GM23338 (cell line): ENCODE results near the gene CEP131. TPM values are rescaled to one million over a fixed set of nuclear protein-coding genes. Genes with fewer than 3 reads are reported as not detected.
"Not testable (repeated sequence)": the region's sequence is repeated elsewhere in the genome, so short reads cannot be mapped to it uniquely, and the experiment has no call there.

Experiments used
- ATAC-seq: fragments of 200-7000 bp; cut with Tn5 transposase; 3 replicates; pipeline ENCODE4 v1.9.1; 2020
- DNase-seq: peaks from one replicate; pipeline ENCODE4 v3.0.0-alpha.2; 2015; ENCODE audit warnings: low spot score
- H2AFZ ChIP-seq: fragments of 200-600 bp; sonication (generic); 2 replicates; pipeline ENCODE4 v1.8.0; 2016; ENCODE audit warnings: antibody characterized with exemption, mild to moderate bottlenecking, moderate library complexity
- H3F3A ChIP-seq: fragments of 200-600 bp; sonication (generic); replicated peaks from 2 replicates; pipeline ENCODE4 v1.8.0; 2017; ENCODE audit warnings: antibody characterized with exemption, mixed run types, low read depth
- H3K27ac ChIP-seq: fragments of 200-600 bp; sonication (generic); 2 replicates; pipeline ENCODE4 v1.6.1; 2016; ENCODE audit warnings: low read depth
- H3K27me3 ChIP-seq: fragments of 200-600 bp; sonication (generic); 2 replicates; pipeline ENCODE4 v1.8.0; 2016; ENCODE audit warnings: mild to moderate bottlenecking, mixed run types, moderate library complexity; ENCODE audit not compliant: insufficient read depth
- H3K36me3 ChIP-seq: fragments of 200-600 bp; sonication (generic); 2 replicates; pipeline ENCODE4 v1.8.0; 2016; ENCODE audit warnings: mild to moderate bottlenecking; ENCODE audit not compliant: insufficient read depth
- H3K4me1 ChIP-seq: fragments of 200-600 bp; sonication (generic); 2 replicates; pipeline ENCODE4 v1.8.0; 2016; ENCODE audit warnings: mild to moderate bottlenecking, moderate library complexity; ENCODE audit not compliant: insufficient read depth
- H3K4me2 ChIP-seq: fragments of 200-600 bp; sonication (generic); 2 replicates; pipeline ENCODE4 v1.7.1; 2017; ENCODE audit warnings: mixed run types
- H3K4me3 ChIP-seq: fragments of 200-600 bp; sonication (generic); 2 replicates; pipeline ENCODE4 v1.6.1; 2016; ENCODE audit warnings: mixed run types
- H3K79me2 ChIP-seq: fragments of 200-600 bp; sonication (generic); replicated peaks from 2 replicates; pipeline ENCODE4 v1.8.0; 2017; ENCODE audit warnings: mild to moderate bottlenecking; ENCODE audit not compliant: insufficient read depth
- H3K9me2 ChIP-seq: fragments of 200-600 bp; sonication (generic); 2 replicates; pipeline ENCODE4 v1.8.0; 2017; ENCODE audit not compliant: insufficient read depth
- H4K20me1 ChIP-seq: fragments of 200-600 bp; sonication (generic); replicated peaks from 2 replicates; pipeline ENCODE4 v1.8.0; 2017; ENCODE audit warnings: mild to moderate bottlenecking; ENCODE audit not compliant: insufficient read depth
- H3K27ac Mint-ChIP-seq: 2 replicates; pipeline ENCODE4 v1.8.0; 2020; ENCODE audit warnings: inconsistent platforms, mild to moderate bottlenecking, moderate library complexity, mixed read lengths
- H3K27me3 Mint-ChIP-seq: 3 replicates; pipeline ENCODE4 v1.8.0; 2022; ENCODE audit warnings: low read depth, mild to moderate bottlenecking, moderate library complexity, mixed read lengths, inconsistent platforms; ENCODE audit not compliant: insufficient read depth, poor library complexity
- H3K36me3 Mint-ChIP-seq: 3 replicates; pipeline ENCODE4 v1.8.0; 2021; ENCODE audit warnings: low read depth, mild to moderate bottlenecking, inconsistent platforms, moderate library complexity, mixed read lengths
- H3K4me1 Mint-ChIP-seq: 3 replicates; pipeline ENCODE4 v1.8.0; 2020; ENCODE audit warnings: mild to moderate bottlenecking, inconsistent platforms, mixed read lengths
- H3K4me3 Mint-ChIP-seq: 3 replicates; pipeline ENCODE4 v1.8.0; 2021; ENCODE audit warnings: moderate library complexity, mild to moderate bottlenecking, inconsistent platforms, mixed read lengths
- H3K9me3 Mint-ChIP-seq: 3 replicates; pipeline ENCODE4 v1.8.0; 2020; ENCODE audit warnings: moderate library complexity, mild to moderate bottlenecking, inconsistent platforms, mixed read lengths
- CTCF ChIP-seq, 2 experiments: fragments of 200-600 bp in 1 of 2; sonication (generic) in 1 of 2; conservative IDR thresholded peaks; 2 replicates each; pipeline versions ENCODE4 v1.5.1 to v1.6.1; 2016 to 2017; ENCODE audit warnings: antibody characterized with exemption in 2 of 2, low read depth in 2 of 2, mild to moderate bottlenecking in 2 of 2, moderate library complexity in 1 of 2
- EZH2 ChIP-seq: fragments of 200-600 bp; sonication (generic); IDR thresholded peaks from one replicate; pipeline ENCODE4 v1.8.0; 2017; ENCODE audit warnings: antibody characterized with exemption, mild to moderate bottlenecking, low read depth; ENCODE audit not compliant: unreplicated experiment
- JUNB ChIP-seq: IDR thresholded peaks from one replicate; pipeline ENCODE4 v1.6.1; 2016; ENCODE audit warnings: antibody characterized with exemption; ENCODE audit not compliant: unreplicated experiment
- NANOG ChIP-seq: IDR thresholded peaks from 2 replicates; pipeline ENCODE4 v1.6.1; 2016; ENCODE audit warnings: antibody characterized with exemption, borderline replicate concordance
- POLR2AphosphoS5 ChIP-seq: IDR thresholded peaks from 2 replicates; pipeline ENCODE4 v1.6.1; 2016; ENCODE audit warnings: antibody characterized with exemption, low read depth
- REST ChIP-seq: IDR thresholded peaks from one replicate; pipeline ENCODE4 v1.6.1; 2018; ENCODE audit warnings: antibody characterized with exemption; ENCODE audit not compliant: unreplicated experiment
- STAT1 ChIP-seq: IDR thresholded peaks from one replicate; pipeline ENCODE4 v1.6.1; 2016; ENCODE audit warnings: antibody characterized with exemption; ENCODE audit not compliant: unreplicated experiment
- ZNF114 ChIP-seq: fragments of 250-450 bp; sonication (Bioruptor Pico); IDR thresholded peaks from 2 replicates; pipeline ENCODE4 v1.5.0; 2020; ENCODE audit warnings: mild to moderate bottlenecking, moderate library complexity
- ZNF331 ChIP-seq: fragments of 250-450 bp; sonication (Bioruptor Pico); IDR thresholded peaks from 2 replicates; pipeline ENCODE4 v1.5.0; 2020; ENCODE audit warnings: low read depth, mild to moderate bottlenecking, moderate library complexity
- polyA plus RNA-seq: library from polyadenylated mRNA; unstranded; fragments of >200 nt; fragmentation: Nextera tagmentation; extraction: Ambion mirVana; gene quantifications from 2 replicates; pipeline ENCODE4 v1.2.1, GENCODE V29; 2016
- total RNA-seq: library from RNA; depleted of rRNA; stranded (reverse); fragments of >200 nt; shearing (Covaris generic); gene quantifications from 2 replicates; pipeline ENCODE4 v1.2.3, GENCODE V29; 2014

CEP131 gene
- total and polyA plus RNA-seq, 2 experiments from 2014 or later, result 26.8 to 35.5 TPM

- no peak for TF ChIP-seq REST
- no peak for TF ChIP-seq POLR2AphosphoS5
Observed at GRCh38 chr17:81228420-81228819, 5.7 kb upstream of the CEP131 start (continued).

GRCh38 chr17:81227630-81228029, 4.9 kb upstream of the CEP131 start:
- H3F3A ChIP-seq, H3K27me3 ChIP-seq, H3K27ac Mint-ChIP-seq, ATAC-seq, DNase-seq, H3K27me3 Mint-ChIP-seq, H3K27ac ChIP-seq, H3K4me1 Mint-ChIP-seq, H3K4me1 ChIP-seq, H3K79me2 ChIP-seq, H3K4me2 ChIP-seq, H3K4me3 Mint-ChIP-seq, H3K9me3 Mint-ChIP-seq, H3K4me3 ChIP-seq, H3K9me2 ChIP-seq, H3K36me3 ChIP-seq, H2AFZ ChIP-seq, H4K20me1 ChIP-seq: not testable (repeated sequence)
- H3K36me3 Mint-ChIP-seq, result peaks cover 12% of the 10 kb centered on the region

GRCh38 chr17:81223762-81224130, 981 bp upstream of the CEP131 start:
- peaks cover 4% of the 10 kb centered on the region for H3K27me3 Mint-ChIP-seq
- Histone ChIP-seq H3K36me3 (no peaks in the 10 kb centered on the region), H3K4me2 (peak overlapping the region; percentile 85), H3K27me3 (0 out of 2 replicates have a peak, but pooled peaks cover 3% of the 10 kb centered on the region), H3K4me1 (peaks cover 14% of the 10 kb centered on the region), H3K9me2 (no peaks in the 10 kb centered on the region), H3K27ac (peak overlapping the region; percentile 11; the same call in 1 of the 2 replicates), H3K79me2 (peaks cover 15% of the 10 kb centered on the region; the same call in 1 of the 2 replicates), H4K20me1 (no peaks in the 10 kb centered on the region; the same call in 1 of the 2 replicates), H2AFZ (peak overlapping the region; percentile 95), H3K4me3 (peak overlapping the region; percentile 58), H3F3A (no peaks in the 10 kb centered on the region)
- H3K27ac Mint-ChIP-seq, result peak overlapping the region; percentile 89
- no peaks in the 10 kb centered on the region; the same call in 1 of the 3 replicates for H3K36me3 Mint-ChIP-seq
- H3K9me3 Mint-ChIP-seq, result no peaks in the 10 kb centered on the region; the same call in 2 of the 3 replicates
- ATAC-seq, result peak; percentile 9
- peaks cover 15% of the 10 kb centered on the region for H3K4me1 Mint-ChIP-seq
- peak overlapping the region; percentile 79 for H3K4me3 Mint-ChIP-seq
- peak; percentile 60 for DNase-seq
- TF ChIP-seq JUNB (no peak), NANOG (no peak), ZNF331 (CRISPR knock-in tag) (no peak), CTCF (conservative IDR thresholded peaks at IDR 0.05; ENCODE audit: low read depth in 2 of 2) (no peak), REST (no peak), ZNF114 (CRISPR knock-in tag) (no peak), POLR2AphosphoS5 (no peak), EZH2 (no peak), STAT1 (no peak)
